Lower leg skin (tissue), 4 donors: ENCODE measurements around the gene LHFPL3. TPM values are rescaled to one million over a fixed set of nuclear protein-coding genes. Genes with fewer than 3 reads are reported as not detected.

Experiments
- DNase-seq, 2 donors: peaks; one replicate each; pipeline ENCODE4 v3.0.0-alpha.2; 2019; ENCODE audit warnings: low spot score in 2 of 2
- H3K4me3 ChIP-seq: fragments of 200-600 bp; sonication (generic); 2 replicates; pipeline ENCODE4 v1.5.1; 2017; ENCODE audit warnings: mild to moderate bottlenecking, low read depth; ENCODE audit not compliant: poor library complexity, severe bottlenecking
- POLR2A ChIP-seq, 2 donors: fragments of 450-650 bp; IDR thresholded peaks; one replicate each; pipeline ENCODE4 v1.6.1; 2016 to 2017; ENCODE audit warnings: antibody characterized with exemption in 2 of 2, mild to moderate bottlenecking in 1 of 2, moderate library complexity in 1 of 2
- WGBS, 2 donors: methylation state at CpG; one replicate each; pipeline ENCODE4 v1.1.5; 2018; 5-methylcytosine and 5-hydroxymethylcytosine counted together
- intact Hi-C: fragments of 100-400 bp; cut with DNase I; formaldehyde crosslinking; loops from one replicate; pipeline ENCODE4 v1.15.0; 2023; ENCODE audit warnings: low total_unique reads
- total RNA-seq, 4 donors: library from RNA; depleted of rRNA; stranded (reverse); fragments of >200 nt; gene quantifications; one replicate each; pipeline ENCODE4 v1.1.0, GENCODE V29; 2016
- TF ChIP-seq, protein P1 (sequence below), 3 donors: fragments of 450-650 bp; IDR thresholded peaks; one replicate each; pipeline ENCODE4 v1.5.1; 2016; ENCODE audit warnings: antibody characterized with exemption in 3 of 3, mild to moderate bottlenecking in 3 of 3, moderate library complexity in 2 of 3

The LHFPL3 gene
- total RNA-seq, 4 donors from 2014 or later = 0.16 to 2.4 TPM; not detected in 2

DNA sequence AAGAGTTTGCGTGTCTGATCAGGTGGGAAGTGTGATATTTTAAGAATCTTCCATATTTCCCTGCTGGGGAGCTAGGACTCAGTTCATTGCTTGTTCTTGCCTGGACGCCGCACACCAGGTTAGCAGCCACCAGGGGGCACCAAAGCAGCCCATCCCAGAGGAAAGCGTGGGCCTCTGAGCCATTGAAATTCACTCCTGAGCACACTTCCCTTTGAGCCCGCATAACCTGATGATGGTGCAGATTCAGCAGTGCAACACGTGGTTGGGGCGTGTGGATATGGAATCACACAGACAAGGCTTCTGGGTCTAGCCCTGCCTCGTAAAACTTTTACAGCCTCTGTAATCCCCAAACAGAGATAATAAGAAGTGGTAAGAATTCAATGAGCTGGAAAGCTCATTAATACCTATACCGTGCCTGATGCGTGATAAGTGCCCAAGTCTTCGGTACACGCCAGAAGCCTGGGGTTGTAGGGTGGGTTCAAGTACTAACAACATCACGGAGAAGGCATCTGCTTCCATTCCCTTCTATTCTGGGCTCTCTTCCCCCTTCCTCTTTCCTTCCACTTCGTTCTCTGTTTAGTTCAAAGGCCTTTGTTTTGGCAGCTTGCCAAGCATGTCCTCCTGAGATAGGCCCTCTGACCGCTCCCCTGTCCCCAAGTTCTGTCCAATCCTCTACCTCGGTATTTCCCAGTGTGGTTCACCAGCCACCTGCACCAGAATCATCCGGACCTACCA is 555.5 kb downstream of the LHFPL3 start:
- H3K4me3 ChIP-seq = no peak overlapping the region
- no peak for TF ChIP-seq POLR2A (IDR thresholded peaks at IDR 0.05)
- TF ChIP-seq, protein P1, sequence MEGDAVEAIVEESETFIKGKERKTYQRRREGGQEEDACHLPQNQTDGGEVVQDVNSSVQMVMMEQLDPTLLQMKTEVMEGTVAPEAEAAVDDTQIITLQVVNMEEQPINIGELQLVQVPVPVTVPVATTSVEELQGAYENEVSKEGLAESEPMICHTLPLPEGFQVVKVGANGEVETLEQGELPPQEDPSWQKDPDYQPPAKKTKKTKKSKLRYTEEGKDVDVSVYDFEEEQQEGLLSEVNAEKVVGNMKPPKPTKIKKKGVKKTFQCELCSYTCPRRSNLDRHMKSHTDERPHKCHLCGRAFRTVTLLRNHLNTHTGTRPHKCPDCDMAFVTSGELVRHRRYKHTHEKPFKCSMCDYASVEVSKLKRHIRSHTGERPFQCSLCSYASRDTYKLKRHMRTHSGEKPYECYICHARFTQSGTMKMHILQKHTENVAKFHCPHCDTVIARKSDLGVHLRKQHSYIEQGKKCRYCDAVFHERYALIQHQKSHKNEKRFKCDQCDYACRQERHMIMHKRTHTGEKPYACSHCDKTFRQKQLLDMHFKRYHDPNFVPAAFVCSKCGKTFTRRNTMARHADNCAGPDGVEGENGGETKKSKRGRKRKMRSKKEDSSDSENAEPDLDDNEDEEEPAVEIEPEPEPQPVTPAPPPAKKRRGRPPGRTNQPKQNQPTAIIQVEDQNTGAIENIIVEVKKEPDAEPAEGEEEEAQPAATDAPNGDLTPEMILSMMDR (IDR thresholded peaks at IDR 0.05) = peak in 1 of 3 donors; percentile 27
- WGBS, 2 donors = 23% methylated on average over 17 of the region's 17 CpGs
- intact Hi-C loops = loop anchor here (5.0 kb wide), 1 partner anchor 33 kb away; no protein-coding TSS in a partner anchor
- peak; percentile 83 to 97 for DNase-seq

DNA sequence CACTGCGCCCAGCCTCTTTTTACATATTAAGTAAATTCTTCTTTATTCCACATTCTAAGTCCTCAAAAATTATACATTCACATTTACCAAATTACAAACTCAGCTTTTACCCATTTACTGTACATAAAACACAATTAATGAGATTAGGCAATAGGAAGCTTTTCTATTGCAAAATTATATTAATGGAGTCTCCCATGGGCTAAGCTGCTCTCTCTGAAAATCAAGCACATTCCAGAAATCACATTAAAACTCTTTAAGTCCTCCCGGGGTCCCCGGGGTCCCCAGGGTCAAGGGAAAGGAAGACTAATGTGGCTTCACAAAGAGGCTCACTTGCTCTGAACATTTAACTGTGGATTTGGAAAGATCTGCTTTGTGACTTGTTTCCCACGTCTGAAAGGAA is 558.2 kb downstream of the LHFPL3 start:
- no peak for DNase-seq
- intact Hi-C loops = no loop called here
- H3K4me3 ChIP-seq = no peak overlapping the region
- TF ChIP-seq, protein P1 (IDR thresholded peaks at IDR 0.05) = no peak
- TF ChIP-seq POLR2A (IDR thresholded peaks at IDR 0.05) = no peak
- WGBS, 2 donors = 55 to 64% methylated on average over 4 of the region's 4 CpGs

DNA sequence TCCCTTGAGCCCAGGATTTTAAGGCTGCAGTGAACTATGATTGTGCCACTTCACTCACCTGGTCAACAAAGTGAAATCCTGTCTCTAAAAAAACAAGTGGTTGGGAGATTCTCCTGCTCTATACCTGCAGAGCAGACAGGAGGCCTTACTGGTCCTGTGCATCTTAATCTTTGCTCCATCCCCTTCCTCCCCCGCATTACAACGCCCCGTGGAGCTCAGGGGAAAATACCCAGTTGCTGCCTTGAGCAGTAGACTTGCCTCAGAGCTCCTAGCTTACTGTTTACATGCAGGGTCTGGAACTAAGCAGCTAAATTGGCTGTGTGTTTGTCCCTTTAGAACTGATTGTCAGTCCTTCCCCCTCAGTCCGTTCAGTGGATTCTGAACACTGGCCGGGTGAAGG is 561.8 kb downstream of the LHFPL3 start:
- TF ChIP-seq, protein P1 (IDR thresholded peaks at IDR 0.05) = no peak
- no peak for TF ChIP-seq POLR2A (IDR thresholded peaks at IDR 0.05)
- H3K4me3 ChIP-seq = no peak overlapping the region
- intact Hi-C loops = no loop called here
- no peak for DNase-seq
- WGBS, 2 donors = 78 to 81% methylated on average over 5 of the region's 5 CpGs

DNA sequence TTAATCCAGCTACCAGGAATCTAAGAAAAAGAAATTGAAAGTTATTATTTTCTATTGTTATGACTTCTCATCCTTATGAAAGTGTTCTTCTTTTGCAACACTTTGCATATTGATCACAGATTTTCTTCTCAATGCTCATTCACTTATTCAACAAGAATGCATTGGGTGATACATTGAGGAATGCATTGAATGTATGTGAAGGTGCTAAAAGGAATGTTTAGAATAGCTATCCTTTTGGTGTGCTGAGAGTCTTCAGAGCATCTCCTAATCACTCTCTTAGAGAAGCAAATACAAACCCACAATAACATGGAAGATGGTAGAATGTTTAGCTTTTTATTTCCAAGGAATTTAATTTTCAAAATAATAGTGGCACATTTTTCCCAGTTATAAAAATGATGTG is 563.5 kb downstream of the LHFPL3 start:
- intact Hi-C loops = no loop called here
- H3K4me3 ChIP-seq = no peak overlapping the region
- DNase-seq = no peak
- TF ChIP-seq, protein P1 (IDR thresholded peaks at IDR 0.05) = no peak
- TF ChIP-seq POLR2A (IDR thresholded peaks at IDR 0.05) = no peak

DNA sequence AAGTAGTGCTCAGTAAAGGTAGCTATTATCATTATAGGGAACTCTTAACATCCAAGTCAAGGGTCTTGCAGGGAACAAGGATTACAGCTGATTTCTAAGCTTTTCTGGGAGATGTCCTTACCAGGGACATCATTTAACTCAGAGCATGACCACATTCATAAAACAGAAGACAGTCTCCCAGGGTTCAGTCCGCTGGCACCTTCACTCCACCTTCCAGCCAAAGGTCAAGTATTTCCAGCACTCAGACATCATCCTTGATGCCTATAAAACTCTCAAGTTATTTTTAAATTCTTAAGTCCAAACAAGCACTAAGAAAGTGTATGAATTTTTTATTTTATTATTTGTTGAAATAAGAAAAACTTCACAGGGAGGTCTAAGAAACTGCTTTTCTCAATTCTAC is 565.9 kb downstream of the LHFPL3 start:
- H3K4me3 ChIP-seq = no peak overlapping the region
- no peak for DNase-seq
- 86 to 100% methylated on average over 1 of the region's 1 CpG for WGBS, 2 donors
- intact Hi-C loops = no loop called here
- no peak for TF ChIP-seq POLR2A (IDR thresholded peaks at IDR 0.05)
- TF ChIP-seq, protein P1 (IDR thresholded peaks at IDR 0.05) = no peak
